Measurements from ENCODE around the gene TP73. TPM values are rescaled to one million over a fixed set of nuclear protein-coding genes. Genes with fewer than 3 reads are reported as not detected.
"Not testable (repeated sequence)": the region's sequence is repeated elsewhere in the genome, so short reads cannot be mapped to it uniquely, and the experiment has no call there.

The TP73 gene
- total RNA-seq, 1 experiment from 2014 or later = 19.2 TPM

- H3K27ac ChIP-seq (ENCODE audit: low read depth, low read length) = no peak overlapping the region
- no TSS peak for BruUV-seq (replicated peaks)
- no peaks in the 10 kb centered on the region for H3K9me3 ChIP-seq (ENCODE audit: control insufficient read depth in 1 of 2, insufficient read depth in 1 of 2, low read depth in 1 of 2, low read length in 2 of 2)
- ChIA-PET POLR2A (no interaction called here), CTCF (no interaction called here), RAD21 (ENCODE audit: low non-redundant PET in 1 of 2, low total read pairs in 2 of 2, uncharacterized antibody in 2 of 2, unreplicated experiment in 2 of 2) (no interaction called here)
- intact Hi-C loops (cut with micrococcal nuclease) = no loop called here
- H3K4me1 ChIP-seq (ENCODE audit: control insufficient read depth in 1 of 2, insufficient read depth in 2 of 2, low read length in 2 of 2) = no peaks in the 10 kb centered on the region
- DNase-seq (ENCODE audit: low read depth, low spot score) = no peak
- H2AFZ ChIP-seq (ENCODE audit: low read depth, low read length, poor library complexity, severe bottlenecking) = no peak overlapping the region
- no peaks in the 10 kb centered on the region for H4K20me1 ChIP-seq (ENCODE audit: insufficient read depth)
- H3K9me2 ChIP-seq (ENCODE audit: insufficient read depth) = no peaks in the 10 kb centered on the region
- H3K4me3 ChIP-seq (replicated peaks in 1 of 2; ENCODE audit: low read depth in 1 of 2, low read length in 2 of 2) = no peak overlapping the region
- no peaks in the 10 kb centered on the region for H3K79me2 ChIP-seq (ENCODE audit: insufficient read depth, low read length)
- H3K9ac ChIP-seq (ENCODE audit: low read length) = no peak overlapping the region
- H3K36me3 ChIP-seq (ENCODE audit: control insufficient read depth in 1 of 2, insufficient read depth in 2 of 2, low read length in 2 of 2) = no peaks in the 10 kb centered on the region
- TF ChIP-seq EGR1 (IDR thresholded peaks at IDR 0.05; ENCODE audit: low read depth) (no peak), JUND (IDR thresholded peaks at IDR 0.05) (no peak), TCF7L2 (IDR thresholded peaks at IDR 0.05; ENCODE audit: borderline replicate concordance, extremely low read depth, insufficient read depth, insufficient read length) (no peak), RAD21 (IDR thresholded peaks at IDR 0.05; ENCODE audit: low read depth) (no peak), ELF1 (IDR thresholded peaks at IDR 0.05; ENCODE audit: borderline replicate concordance, low read depth) (no peak), YY1 (IDR thresholded peaks at IDR 0.05; ENCODE audit: extremely low read depth, insufficient replicate concordance, low read depth, low read length) (no peak), EZH2phosphoT487 (IDR thresholded peaks at IDR 0.05; ENCODE audit: borderline replicate concordance) (no peak), CBX3 (IDR thresholded peaks at IDR 0.05; ENCODE audit: low read depth) (no peak), MAX (IDR thresholded peaks at IDR 0.05) (no peak), ZBTB33 (IDR thresholded peaks at IDR 0.05; ENCODE audit: extremely low read depth, insufficient replicate concordance, low read length) (no peak), REST (IDR thresholded peaks at IDR 0.05; ENCODE audit: low read depth) (no peak)
- peaks cover 12% of the 10 kb centered on the region for H3K27me3 ChIP-seq (ENCODE audit: insufficient read depth, low read length)
- H3K4me2 ChIP-seq (ENCODE audit: low read length) = no peak overlapping the region
- ATAC-seq = no peak
These were observed 95.6 kb downstream of the TP73 start for GRCh38 chr1:3747903-3748302.

- H2AFZ ChIP-seq (ENCODE audit: low read depth, low read length, poor library complexity, severe bottlenecking); H3K79me2 ChIP-seq (ENCODE audit: insufficient read depth, low read length); H3K4me1 ChIP-seq (ENCODE audit: control insufficient read depth in 1 of 2, insufficient read depth in 2 of 2, low read length in 2 of 2); H3K4me2 ChIP-seq (ENCODE audit: low read length); H3K9me2 ChIP-seq (ENCODE audit: insufficient read depth); H3K9me3 ChIP-seq (ENCODE audit: control insufficient read depth in 1 of 2, insufficient read depth in 1 of 2, low read depth in 1 of 2, low read length in 2 of 2); RAD21 ChIA-PET (ENCODE audit: low non-redundant PET in 1 of 2, low total read pairs in 2 of 2, uncharacterized antibody in 2 of 2, unreplicated experiment in 2 of 2); DNase-seq (ENCODE audit: low read depth, low spot score); POLR2A ChIA-PET; H3K9ac ChIP-seq (ENCODE audit: low read length); H4K20me1 ChIP-seq (ENCODE audit: insufficient read depth); BruUV-seq (replicated peaks); CTCF ChIA-PET; intact Hi-C loops (cut with micrococcal nuclease); H3K4me3 ChIP-seq (replicated peaks in 1 of 2; ENCODE audit: low read depth in 1 of 2, low read length in 2 of 2); H3K36me3 ChIP-seq (ENCODE audit: control insufficient read depth in 1 of 2, insufficient read depth in 2 of 2, low read length in 2 of 2); ATAC-seq; H3K27ac ChIP-seq (ENCODE audit: low read depth, low read length): not testable (repeated sequence)
- peaks cover 12% of the 10 kb centered on the region for H3K27me3 ChIP-seq (ENCODE audit: insufficient read depth, low read length)
These were observed 96.1 kb downstream of the TP73 start for GRCh38 chr1:3748316-3748900.
